Esophagus squamous epithelium (tissue), 4 donors: ENCODE data around the gene LMF1.

ENCODE experiments used
- POLR2A ChIP-seq, 4 donors: fragments of 450-650 bp; IDR thresholded peaks; one replicate each; pipeline ENCODE4 v1.6.1; 2017; ENCODE audit warnings: antibody characterized with exemption in 4 of 4, mild to moderate bottlenecking in 4 of 4, moderate library complexity in 3 of 4
- TF ChIP-seq, protein P1 (sequence below), 6 experiments: fragments of 450-650 bp in 4 of 6; fragments of 200-600 bp in 2 of 6; sonication (generic) in 2 of 6; IDR thresholded peaks; one replicate each; pipeline ENCODE4 v1.5.1; 2016 to 2019; ENCODE audit warnings: antibody characterized with exemption in 6 of 6, mild to moderate bottlenecking in 4 of 6, moderate library complexity in 4 of 6

DNA sequence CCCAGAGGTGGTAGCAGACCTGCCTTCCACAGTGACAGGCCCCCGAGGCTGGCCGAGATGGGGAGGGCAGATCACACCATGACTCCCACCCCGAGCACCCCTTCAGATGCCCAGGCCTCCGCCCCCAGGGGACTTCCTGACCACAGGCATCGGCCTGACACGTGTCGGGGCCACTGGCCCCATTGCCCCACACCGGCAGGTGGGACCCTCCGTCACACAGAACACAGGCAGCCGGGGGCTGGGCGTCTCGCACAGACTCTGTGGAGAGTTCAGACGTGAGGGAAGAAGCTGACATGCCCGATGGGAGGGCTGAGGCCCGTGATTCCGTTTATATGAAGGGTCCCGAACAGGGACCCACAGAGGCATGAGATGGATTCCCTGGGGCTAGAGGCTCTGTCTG lies 118.9 kb downstream of the LMF1 start:
- TF ChIP-seq, protein P1, sequence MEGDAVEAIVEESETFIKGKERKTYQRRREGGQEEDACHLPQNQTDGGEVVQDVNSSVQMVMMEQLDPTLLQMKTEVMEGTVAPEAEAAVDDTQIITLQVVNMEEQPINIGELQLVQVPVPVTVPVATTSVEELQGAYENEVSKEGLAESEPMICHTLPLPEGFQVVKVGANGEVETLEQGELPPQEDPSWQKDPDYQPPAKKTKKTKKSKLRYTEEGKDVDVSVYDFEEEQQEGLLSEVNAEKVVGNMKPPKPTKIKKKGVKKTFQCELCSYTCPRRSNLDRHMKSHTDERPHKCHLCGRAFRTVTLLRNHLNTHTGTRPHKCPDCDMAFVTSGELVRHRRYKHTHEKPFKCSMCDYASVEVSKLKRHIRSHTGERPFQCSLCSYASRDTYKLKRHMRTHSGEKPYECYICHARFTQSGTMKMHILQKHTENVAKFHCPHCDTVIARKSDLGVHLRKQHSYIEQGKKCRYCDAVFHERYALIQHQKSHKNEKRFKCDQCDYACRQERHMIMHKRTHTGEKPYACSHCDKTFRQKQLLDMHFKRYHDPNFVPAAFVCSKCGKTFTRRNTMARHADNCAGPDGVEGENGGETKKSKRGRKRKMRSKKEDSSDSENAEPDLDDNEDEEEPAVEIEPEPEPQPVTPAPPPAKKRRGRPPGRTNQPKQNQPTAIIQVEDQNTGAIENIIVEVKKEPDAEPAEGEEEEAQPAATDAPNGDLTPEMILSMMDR (IDR thresholded peaks at IDR 0.05): no peak
- TF ChIP-seq POLR2A (IDR thresholded peaks at IDR 0.05): no peak
